ENCODE data around the gene HECA.

DNA sequence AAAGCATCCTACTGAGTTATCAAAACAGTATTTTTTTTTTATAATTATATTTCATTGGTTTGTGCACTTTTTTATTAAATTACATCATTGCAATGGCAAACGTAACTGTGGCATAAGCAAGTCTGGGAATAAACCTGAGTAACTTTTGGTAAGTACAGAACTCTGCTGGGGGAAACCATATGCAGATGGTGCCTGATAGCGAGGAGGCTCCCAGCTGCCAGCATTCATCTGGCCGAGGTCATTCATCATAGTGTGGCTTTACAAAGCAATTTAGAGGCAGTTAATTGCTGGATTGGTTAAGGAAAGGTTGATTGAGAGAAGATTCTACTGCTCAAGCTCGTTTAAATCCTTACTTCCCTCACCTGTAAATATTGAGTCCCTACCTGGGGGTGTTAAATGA, 52.6 kb downstream of the HECA start:
- TF ChIP-seq, protein P1, sequence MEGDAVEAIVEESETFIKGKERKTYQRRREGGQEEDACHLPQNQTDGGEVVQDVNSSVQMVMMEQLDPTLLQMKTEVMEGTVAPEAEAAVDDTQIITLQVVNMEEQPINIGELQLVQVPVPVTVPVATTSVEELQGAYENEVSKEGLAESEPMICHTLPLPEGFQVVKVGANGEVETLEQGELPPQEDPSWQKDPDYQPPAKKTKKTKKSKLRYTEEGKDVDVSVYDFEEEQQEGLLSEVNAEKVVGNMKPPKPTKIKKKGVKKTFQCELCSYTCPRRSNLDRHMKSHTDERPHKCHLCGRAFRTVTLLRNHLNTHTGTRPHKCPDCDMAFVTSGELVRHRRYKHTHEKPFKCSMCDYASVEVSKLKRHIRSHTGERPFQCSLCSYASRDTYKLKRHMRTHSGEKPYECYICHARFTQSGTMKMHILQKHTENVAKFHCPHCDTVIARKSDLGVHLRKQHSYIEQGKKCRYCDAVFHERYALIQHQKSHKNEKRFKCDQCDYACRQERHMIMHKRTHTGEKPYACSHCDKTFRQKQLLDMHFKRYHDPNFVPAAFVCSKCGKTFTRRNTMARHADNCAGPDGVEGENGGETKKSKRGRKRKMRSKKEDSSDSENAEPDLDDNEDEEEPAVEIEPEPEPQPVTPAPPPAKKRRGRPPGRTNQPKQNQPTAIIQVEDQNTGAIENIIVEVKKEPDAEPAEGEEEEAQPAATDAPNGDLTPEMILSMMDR (IDR thresholded peaks at IDR 0.05 in 2 of 3, conservative IDR thresholded peaks at IDR 0.05 in 1 of 3; ENCODE audit: borderline replicate concordance in 1 of 3, insufficient read depth in 1 of 3, low read depth in 2 of 3, low read length in 2 of 3) = no peak
- no peak for TF ChIP-seq POLR2A (IDR thresholded peaks at IDR 0.05; ENCODE audit: borderline replicate concordance, extremely low read depth, insufficient read depth, insufficient read length)
- TF ChIP-seq RAD21 (IDR thresholded peaks at IDR 0.05; ENCODE audit: low read depth) = no peak
- no peak for TF ChIP-seq ZNF274 (IDR thresholded peaks at IDR 0.05; ENCODE audit: low read depth, low read length)
- TF ChIP-seq POLR2AphosphoS5 (IDR thresholded peaks at IDR 0.05; ENCODE audit: low read depth, low read length) = no peak
- no peak for TF ChIP-seq ZFX (IDR thresholded peaks at IDR 0.05)
- TF ChIP-seq, protein P2, sequence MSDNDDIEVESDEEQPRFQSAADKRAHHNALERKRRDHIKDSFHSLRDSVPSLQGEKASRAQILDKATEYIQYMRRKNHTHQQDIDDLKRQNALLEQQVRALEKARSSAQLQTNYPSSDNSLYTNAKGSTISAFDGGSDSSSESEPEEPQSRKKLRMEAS (IDR thresholded peaks at IDR 0.05) = no peak

Measured in HCT116 (cell line).